Astrocyte (in vitro differentiated cells and primary cell): ENCODE results near the gene DUSP16. TPM values are rescaled to one million over a fixed set of nuclear protein-coding genes. Genes with fewer than 3 reads are reported as not detected.

Source experiments
- DNase-seq: peaks from one replicate; pipeline ENCODE4 v3.0.0-alpha.2; 2010; ENCODE audit warnings: low read depth
- FAIRE-seq: peaks from 2 replicates; lab custom pipeline; 2011; peaks lifted over from hg19 to GRCh38; lab: Jason Lieb, UNC
- H2AFZ ChIP-seq: 2 replicates; pipeline ENCODE4 v1.6.0; 2012; ENCODE audit warnings: low read depth, low read length, inconsistent platforms
- H3K27ac ChIP-seq: 2 replicates; pipeline ENCODE4 v1.5.1; 2011; ENCODE audit warnings: low read depth, low read length, inconsistent platforms
- H3K27me3 ChIP-seq: 2 replicates; pipeline ENCODE4 v1.6.0; 2011; ENCODE audit warnings: low read length, inconsistent platforms; ENCODE audit not compliant: insufficient read depth
- H3K36me3 ChIP-seq: 2 replicates; pipeline ENCODE4 v1.5.1; 2011; ENCODE audit warnings: low read length, inconsistent platforms; ENCODE audit not compliant: insufficient read depth
- H3K4me1 ChIP-seq: 2 replicates; pipeline ENCODE4 v1.5.1; 2011; ENCODE audit warnings: low read length, inconsistent platforms; ENCODE audit not compliant: insufficient read depth
- H3K4me2 ChIP-seq: 2 replicates; pipeline ENCODE4 v1.6.0; 2012; ENCODE audit warnings: low read length, inconsistent platforms
- H3K4me3 ChIP-seq: 2 replicates; pipeline ENCODE4 v1.5.1; 2011; ENCODE audit warnings: low read depth, mild to moderate bottlenecking, low read length, inconsistent platforms; ENCODE audit not compliant: insufficient read depth
- H3K79me2 ChIP-seq: 2 replicates; pipeline ENCODE4 v1.6.0; 2012; ENCODE audit warnings: mild to moderate bottlenecking, low read length, inconsistent platforms; ENCODE audit not compliant: insufficient read depth
- H3K9ac ChIP-seq: 2 replicates; pipeline ENCODE4 v1.6.0; 2012; ENCODE audit warnings: mild to moderate bottlenecking, low read length, inconsistent platforms
- H3K9me3 ChIP-seq: 2 replicates; pipeline ENCODE4 v1.5.1; 2012; ENCODE audit warnings: low read depth, mild to moderate bottlenecking, low read length, inconsistent platforms; ENCODE audit not compliant: insufficient read depth
- H4K20me1 ChIP-seq: 2 replicates; pipeline ENCODE4 v1.6.0; 2012; ENCODE audit warnings: low read length, inconsistent platforms; ENCODE audit not compliant: insufficient read depth
- H3K27ac Mint-ChIP-seq: one replicate; pipeline ENCODE4 v1.8.0; 2021; ENCODE audit warnings: mild to moderate bottlenecking, mixed read lengths; ENCODE audit not compliant: unreplicated experiment
- H3K27me3 Mint-ChIP-seq: one replicate; pipeline ENCODE4 v1.8.0; 2021; ENCODE audit warnings: low read depth, mixed read lengths; ENCODE audit not compliant: unreplicated experiment
- H3K36me3 Mint-ChIP-seq: one replicate; pipeline ENCODE4 v1.8.0; 2021; ENCODE audit warnings: low read depth, mixed read lengths; ENCODE audit not compliant: unreplicated experiment
- H3K4me1 Mint-ChIP-seq: one replicate; pipeline ENCODE4 v1.8.0; 2021; ENCODE audit warnings: low read depth, mixed read lengths; ENCODE audit not compliant: unreplicated experiment
- H3K4me3 Mint-ChIP-seq: one replicate; pipeline ENCODE4 v1.8.0; 2021; ENCODE audit warnings: mild to moderate bottlenecking, moderate library complexity, mixed read lengths; ENCODE audit not compliant: unreplicated experiment
- H3K9me3 Mint-ChIP-seq: one replicate; pipeline ENCODE4 v1.8.0; 2021; ENCODE audit warnings: mild to moderate bottlenecking, mixed read lengths; ENCODE audit not compliant: unreplicated experiment
- CTCF ChIP-seq: IDR thresholded peaks from 2 replicates; pipeline ENCODE4 v1.5.1; 2011; ENCODE audit warnings: low read depth, mild to moderate bottlenecking, inconsistent platforms, low read length, moderate library complexity; ENCODE audit not compliant: insufficient read depth
- EZH2 ChIP-seq: IDR thresholded peaks from 2 replicates; pipeline ENCODE4 v1.6.1; 2012; ENCODE audit warnings: mild to moderate bottlenecking, low read length, inconsistent platforms; ENCODE audit not compliant: insufficient read depth
- total RNA-seq: library from RNA; stranded (reverse); gene quantifications from 2 replicates; pipeline ENCODE4 v1.2.1, GENCODE V29; 2021

Gene DUSP16
- total RNA-seq, 1 donor from 2014 or later: 24.2 TPM

- DNase-seq: no peak
- Histone ChIP-seq H3K4me1 (peaks cover 11% of the 10 kb centered on the region), H3K4me3 (no peak overlapping the region), H2AFZ (no peak overlapping the region), H3K4me2 (no peak overlapping the region), H3K27ac (no peak overlapping the region), H3K36me3 (no peaks in the 10 kb centered on the region), H4K20me1 (no peaks in the 10 kb centered on the region), H3K9ac (no peak overlapping the region), H3K9me3 (no peaks in the 10 kb centered on the region), H3K27me3 (no peaks in the 10 kb centered on the region), H3K79me2 (peaks cover 5% of the 10 kb centered on the region)
- Mint-ChIP-seq H3K4me3 (no peak overlapping the region), H3K27ac (peak overlapping the region; percentile 53), H3K36me3 (no peaks in the 10 kb centered on the region), H3K27me3 (no peaks in the 10 kb centered on the region), H3K4me1 (peaks cover 18% of the 10 kb centered on the region), H3K9me3 (no peaks in the 10 kb centered on the region)
- no peak for FAIRE-seq
- TF ChIP-seq EZH2: no peak
- no peak for TF ChIP-seq CTCF
These were observed 45.9 kb upstream of the DUSP16 start for GRCh38 chr12:12608557-12608957.

GRCh38 chr12:12606781-12607589, 44.3 kb upstream of the DUSP16 start:
- H3K4me3 Mint-ChIP-seq: no peak overlapping the region
- Histone ChIP-seq H3K27me3 (no peaks in the 10 kb centered on the region), H2AFZ (peak overlapping the region; percentile 50), H3K27ac (peak overlapping the region; percentile 54), H3K4me2 (peak overlapping the region; percentile 77), H3K4me3 (peak overlapping the region; percentile 43), H4K20me1 (no peaks in the 10 kb centered on the region), H3K4me1 (peaks cover 11% of the 10 kb centered on the region), H3K36me3 (no peaks in the 10 kb centered on the region), H3K9me3 (no peaks in the 10 kb centered on the region), H3K79me2 (no peaks in the 10 kb centered on the region), H3K9ac (peak overlapping the region; percentile 58)
- FAIRE-seq: no peak
- no peak for TF ChIP-seq EZH2
- H3K4me1 Mint-ChIP-seq: peaks cover 14% of the 10 kb centered on the region
- DNase-seq: peak; percentile 91
- no peaks in the 10 kb centered on the region for H3K36me3 Mint-ChIP-seq
- no peaks in the 10 kb centered on the region for H3K9me3 Mint-ChIP-seq
- peak overlapping the region; percentile 92 for H3K27ac Mint-ChIP-seq
- no peaks in the 10 kb centered on the region for H3K27me3 Mint-ChIP-seq

DNA sequence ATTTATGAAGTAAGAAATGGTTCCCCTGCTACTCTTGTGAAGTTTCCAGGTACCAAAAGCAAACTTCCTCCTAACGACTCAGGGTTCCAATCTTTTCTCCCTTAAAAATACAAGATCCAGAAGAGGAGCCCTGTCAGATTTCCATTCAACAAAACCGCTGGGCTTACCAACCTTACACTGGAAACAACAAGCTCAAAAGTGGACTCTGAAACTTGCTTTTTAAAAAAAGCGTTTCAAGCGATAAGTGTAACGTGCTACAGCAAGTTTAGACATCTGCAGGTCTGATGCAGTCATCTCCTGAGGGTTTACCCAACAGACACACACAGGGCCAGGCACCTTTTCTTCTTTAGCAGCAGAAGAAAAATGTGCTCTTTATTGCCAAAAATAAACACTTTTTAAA, 42.1 kb upstream of the DUSP16 start:
- H3K27me3 ChIP-seq: peaks cover 2% of the 10 kb centered on the region
- Mint-ChIP-seq H3K4me3 (no peak overlapping the region), H3K36me3 (no peaks in the 10 kb centered on the region), H3K27ac (no peak overlapping the region), H3K27me3 (peaks cover 2% of the 10 kb centered on the region), H3K9me3 (no peaks in the 10 kb centered on the region), H3K4me1 (peaks cover 14% of the 10 kb centered on the region)
- no peaks in the 10 kb centered on the region for H3K36me3 ChIP-seq
- H3K27ac ChIP-seq: no peak overlapping the region
- no peaks in the 10 kb centered on the region for H4K20me1 ChIP-seq
- TF ChIP-seq CTCF (no peak), EZH2 (no peak)
- no peak for FAIRE-seq
- H3K79me2 ChIP-seq: no peaks in the 10 kb centered on the region
- no peak overlapping the region for H3K4me2 ChIP-seq
- H3K9me3 ChIP-seq: no peaks in the 10 kb centered on the region
- H3K4me3 ChIP-seq: no peak overlapping the region
- H3K9ac ChIP-seq: no peak overlapping the region
- no peak for DNase-seq
- no peak overlapping the region for H2AFZ ChIP-seq
- peaks cover 11% of the 10 kb centered on the region for H3K4me1 ChIP-seq
